ENCODE data around the gene POMT2.

- no peak for TF ChIP-seq GATA2 (IDR thresholded peaks at IDR 0.05; ENCODE audit: low read depth, low read length)
- no peak for TF ChIP-seq GATA3 (IDR thresholded peaks at IDR 0.05; ENCODE audit: low read depth, low read length)
Measured at GRCh38 chr14:77278461-77279230, 42.0 kb downstream of the POMT2 start.

Data from SH-SY5Y (cell line).